Eye (tissue), 1 donor: ENCODE data around the gene THAP2.

Source experiments
- DNase-seq: peaks from one replicate; pipeline ENCODE4 v3.0.0-alpha.2; 2015

Gene THAP2

DNA sequence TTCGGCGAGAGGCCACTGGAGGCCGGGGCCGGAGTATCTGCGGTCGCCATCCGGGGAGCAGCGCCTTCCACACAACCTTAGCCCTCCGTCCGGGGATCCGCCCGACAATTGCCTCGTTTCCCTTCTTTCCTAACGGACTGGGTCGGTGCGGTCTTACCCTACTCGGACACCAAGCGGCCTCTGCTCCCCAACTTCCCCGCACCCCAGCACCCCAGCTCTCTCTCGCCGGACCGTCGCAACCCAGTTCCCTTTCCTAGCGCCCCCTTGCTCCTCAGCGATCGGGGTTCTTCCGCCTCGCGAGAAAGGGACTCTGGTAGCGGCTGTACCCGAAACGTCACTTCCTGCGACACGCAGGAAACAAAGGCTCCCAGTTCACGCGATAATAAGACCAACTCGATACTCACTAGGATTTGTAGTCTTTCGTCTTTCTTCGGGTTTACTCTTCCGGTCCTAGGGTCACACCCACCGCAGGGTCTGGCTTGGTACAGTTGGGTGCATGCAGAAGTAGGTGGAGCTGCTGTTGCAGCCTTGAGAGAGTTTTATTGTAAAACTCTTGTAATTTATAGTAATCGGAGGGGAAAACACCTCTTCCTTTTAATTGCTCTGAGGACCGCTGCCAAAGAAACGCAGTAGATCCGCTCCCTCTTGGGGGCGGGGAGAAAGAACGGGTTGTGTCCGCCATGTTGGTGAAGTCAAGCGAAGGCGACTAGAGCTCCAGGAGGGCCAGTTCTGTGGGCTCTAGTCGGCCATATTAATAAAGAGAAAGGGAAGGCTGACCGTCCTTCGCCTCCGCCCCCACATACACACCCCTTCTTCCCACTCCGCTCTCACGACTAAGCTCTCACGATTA is at the start of gene THAP2, which contains the start of gene ZFC3H1:
Gene THAP2 (plus strand): TSS at position 741 of the 850 bp plus-strand sequence. CDS start 209 bp downstream, outside the sequence.
Gene ZFC3H1 (minus strand): TSS at position 288 of the 850 bp plus-strand sequence. CDS start 238 bp downstream, at position 50.
- peak; percentile 100 for DNase-seq

DNA sequence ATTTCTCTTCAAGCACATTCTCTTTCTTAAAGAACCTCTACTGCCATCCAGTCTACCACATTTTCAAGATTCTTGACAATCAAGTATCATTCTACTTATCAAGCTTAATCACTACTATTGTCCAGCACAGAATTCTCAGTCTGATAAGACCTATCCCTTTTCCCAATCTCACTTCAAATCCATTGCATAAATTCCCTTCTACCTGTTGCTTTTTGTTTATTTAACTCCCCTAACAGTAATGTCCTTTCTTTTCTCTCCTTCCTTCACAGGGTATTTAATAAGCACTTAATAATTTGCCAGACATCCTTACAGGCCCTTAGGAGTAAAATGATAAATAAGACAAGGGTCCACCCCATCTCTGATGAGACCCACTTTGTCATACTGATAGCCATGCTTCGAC is 42.2 kb upstream of the THAP2 start:
- no peak for DNase-seq

GRCh38 chr12:71625476-71625875 is 38.6 kb upstream of the THAP2 start:
- no peak for DNase-seq

GRCh38 chr12:71626098-71626497 is 38.0 kb upstream of the THAP2 start:
- DNase-seq, result no peak

GRCh38 chr12:71626768-71627167 is 37.3 kb upstream of the THAP2 start:
- no peak for DNase-seq

DNA sequence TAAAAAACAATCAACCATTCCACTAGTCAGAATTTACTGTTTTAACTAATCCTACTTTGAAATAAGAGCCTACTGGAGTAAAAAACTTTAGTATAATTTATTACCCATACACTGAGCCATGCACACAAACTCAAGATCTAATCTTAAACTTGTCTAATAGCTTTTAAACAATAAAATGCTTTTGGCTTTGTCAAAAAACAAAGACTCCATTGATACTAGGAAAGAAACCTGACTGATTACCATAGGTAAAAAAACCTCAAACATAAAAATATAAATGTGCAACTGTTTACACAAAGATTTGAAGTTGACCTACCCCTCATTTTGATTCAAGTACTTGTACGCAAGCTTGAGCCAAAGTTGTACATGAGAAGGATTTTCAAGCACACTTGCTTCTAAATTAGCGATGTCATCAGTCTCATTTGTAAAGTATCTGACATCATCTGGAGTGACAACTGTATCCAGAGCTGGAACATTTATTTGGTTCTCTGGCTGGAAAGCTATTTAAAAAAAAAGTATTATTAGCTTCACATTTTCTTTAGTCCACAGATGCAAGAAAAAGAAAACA is 36.6 kb upstream of the THAP2 start:
- DNase-seq, result no peak

DNA sequence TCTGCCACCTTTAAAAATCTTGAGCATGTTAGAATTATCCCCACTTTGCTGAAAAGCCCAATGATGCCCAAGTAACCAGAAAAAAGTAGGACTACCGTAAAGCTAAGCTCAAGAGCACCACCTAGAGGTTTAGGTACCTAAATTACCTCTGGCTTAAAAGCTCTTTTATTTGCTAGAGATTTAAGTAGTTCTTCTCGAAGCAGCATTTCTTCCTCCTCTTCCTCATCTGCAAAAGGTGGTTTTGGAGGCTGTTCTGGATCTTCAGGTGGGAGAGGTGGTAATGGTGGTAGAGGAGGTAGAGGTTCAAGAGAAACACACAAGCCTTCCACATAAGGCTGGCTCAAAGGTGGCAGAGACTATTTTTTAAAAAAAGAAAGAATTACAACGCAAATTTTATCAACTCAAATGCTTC is 27.4 kb upstream of the THAP2 start:
- DNase-seq, result peak; percentile 86

- DNase-seq, result no peak
Observed at GRCh38 chr12:71638499-71638898, 25.6 kb upstream of the THAP2 start.

GRCh38 chr12:71639341-71639760 is 24.8 kb upstream of the THAP2 start:
- DNase-seq, result no peak

DNA sequence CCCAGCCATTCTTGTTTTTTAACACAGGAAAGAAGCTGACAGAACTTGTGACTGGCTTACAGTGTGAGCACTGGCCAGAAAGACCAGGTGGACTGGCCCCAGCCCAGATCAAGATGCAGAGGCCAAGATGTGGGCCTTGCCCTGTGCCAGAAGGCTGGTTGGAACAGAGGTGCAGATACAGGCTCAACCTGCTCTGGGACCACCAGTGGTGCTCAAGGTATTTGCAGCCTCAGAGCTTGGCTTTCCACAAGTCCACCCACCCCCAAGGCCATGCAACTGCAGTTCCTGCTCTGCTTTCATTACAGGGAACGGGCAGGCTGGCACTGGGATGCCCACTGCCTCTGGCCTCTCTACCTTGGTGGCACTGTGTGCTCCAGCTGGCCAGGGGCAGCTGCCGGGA is 23.8 kb upstream of the THAP2 start:
- DNase-seq, result no peak

DNA sequence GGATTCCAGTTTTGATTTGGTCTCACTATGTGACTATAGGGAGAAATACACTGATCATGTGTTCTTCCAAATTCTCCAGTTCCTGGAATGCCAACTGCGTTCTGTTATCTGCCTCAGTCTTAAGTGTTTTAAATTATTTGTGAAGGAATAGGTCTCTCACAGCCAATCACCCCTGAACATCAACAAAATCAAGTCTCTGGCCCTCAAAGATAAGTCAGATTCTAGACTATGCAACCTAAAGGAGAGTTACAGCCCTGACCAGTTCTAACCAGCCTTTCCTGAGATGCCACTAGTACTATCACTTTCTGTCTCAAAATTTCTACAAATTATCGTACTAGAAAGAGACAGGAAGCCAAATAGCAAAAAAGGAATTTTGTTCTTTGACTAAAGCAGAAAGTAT is 22.7 kb upstream of the THAP2 start:
- no peak for DNase-seq

DNA sequence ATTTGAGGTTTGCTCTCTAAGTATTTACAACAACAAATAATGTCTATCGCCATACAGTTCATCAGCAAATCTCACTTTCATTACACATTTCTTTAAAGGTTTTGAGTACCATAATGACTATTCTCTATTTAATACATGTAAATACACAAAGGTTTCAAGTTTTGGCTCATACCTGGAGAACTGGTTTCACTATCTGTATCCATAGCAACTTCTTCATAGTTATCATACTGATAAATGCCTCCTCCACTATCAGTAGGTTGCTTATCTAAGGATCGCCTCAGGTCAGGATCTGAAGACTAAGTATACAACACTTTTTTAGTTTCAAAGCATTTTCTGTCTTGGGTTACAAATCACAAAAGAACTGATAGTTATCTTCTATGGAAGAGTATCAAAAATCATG is 21.8 kb upstream of the THAP2 start:
- DNase-seq, result no peak

DNA sequence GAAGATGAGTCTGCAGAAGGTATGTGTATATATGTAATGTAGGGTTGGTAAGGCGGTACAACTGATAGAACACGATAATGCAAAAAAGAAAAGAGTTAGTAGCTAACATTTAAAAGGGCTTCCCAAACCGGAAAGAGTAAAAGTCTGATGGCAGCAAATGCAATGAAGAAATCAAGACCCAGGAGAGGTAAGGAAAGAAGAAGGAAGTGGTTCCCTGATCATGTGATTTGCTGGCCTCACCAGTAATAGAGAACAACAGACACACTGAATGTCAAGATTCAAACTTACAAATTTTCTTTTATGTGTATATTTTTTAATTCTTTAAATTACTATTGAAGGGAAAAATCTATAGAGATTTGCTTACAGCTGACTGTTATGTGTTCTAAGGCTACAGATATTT is 18.8 kb upstream of the THAP2 start:
- DNase-seq, result no peak

DNA sequence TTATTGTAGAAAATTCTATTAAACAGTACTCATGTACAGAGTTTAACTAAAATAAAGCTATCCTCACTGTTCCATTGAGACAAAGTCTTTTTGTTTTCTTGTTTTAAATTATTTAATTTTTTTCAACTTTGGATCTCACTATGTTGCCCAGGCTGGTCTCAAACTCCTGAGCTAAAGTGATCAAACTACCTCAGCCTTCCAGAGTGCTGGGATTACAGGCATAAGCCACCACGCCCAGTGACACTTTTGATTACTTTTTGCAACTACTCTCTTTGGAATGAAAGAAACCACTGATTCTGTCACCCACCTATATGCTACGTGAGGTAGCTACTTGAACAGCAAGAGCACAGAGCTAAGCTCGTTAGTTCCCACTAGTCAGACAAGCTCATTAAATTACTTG is 17.6 kb upstream of the THAP2 start:
- no peak for DNase-seq

DNA sequence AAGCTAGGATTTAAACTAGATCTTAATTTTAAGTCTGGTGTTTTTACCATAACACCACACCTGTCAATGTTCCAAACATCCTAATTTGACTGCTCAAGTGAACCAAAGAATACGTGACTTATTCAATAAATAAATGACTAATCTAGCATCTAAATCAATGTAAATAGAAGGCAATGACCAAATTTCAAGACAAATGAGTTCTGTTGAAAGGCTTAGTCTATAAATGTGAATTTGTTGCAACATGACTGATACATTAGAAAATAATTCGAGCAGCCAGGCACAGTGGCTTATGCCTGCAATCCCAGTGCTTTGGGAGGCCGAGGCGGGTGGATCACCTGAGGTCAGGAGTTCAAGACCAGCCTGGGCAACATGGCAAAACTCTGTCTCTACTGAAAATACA is 15.6 kb upstream of the THAP2 start:
- DNase-seq, result no peak

DNA sequence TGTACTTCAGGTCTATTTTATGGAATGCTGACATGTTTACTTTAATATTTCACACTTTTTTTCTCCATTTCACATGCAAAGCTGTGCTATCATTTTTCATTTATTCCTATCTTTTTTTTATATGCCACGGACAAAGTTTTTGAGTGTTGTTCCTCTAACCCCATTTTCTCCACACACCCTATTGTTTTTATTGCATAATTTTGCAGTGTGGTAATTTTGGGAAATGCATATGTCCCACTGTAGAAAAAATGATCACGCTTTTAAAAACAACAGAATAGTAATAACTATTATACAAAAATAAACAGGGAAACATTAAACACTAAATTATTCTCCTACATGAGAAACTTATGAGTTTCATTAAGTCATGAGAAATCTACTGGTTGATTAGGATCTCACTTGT is 14.7 kb upstream of the THAP2 start:
- no peak for DNase-seq

DNA sequence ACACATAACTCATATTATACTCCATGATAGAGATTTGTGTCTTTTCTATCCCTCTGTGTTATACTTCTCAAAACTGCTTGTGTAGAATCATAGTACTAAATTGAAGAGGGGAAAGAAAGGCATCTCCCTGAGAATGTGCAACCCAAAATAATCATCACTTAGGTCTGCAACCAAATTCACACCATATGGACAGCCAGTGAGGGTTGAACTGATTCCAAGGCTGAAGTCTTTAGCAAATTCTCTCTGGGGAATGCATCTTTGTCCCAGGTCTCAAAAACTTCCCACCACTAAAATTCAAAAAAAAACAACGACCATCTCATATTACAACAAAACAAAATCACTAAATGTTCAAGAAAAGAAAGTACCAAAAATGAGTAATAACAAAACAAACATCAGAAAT is 11.4 kb upstream of the THAP2 start:
- DNase-seq, result no peak

DNA sequence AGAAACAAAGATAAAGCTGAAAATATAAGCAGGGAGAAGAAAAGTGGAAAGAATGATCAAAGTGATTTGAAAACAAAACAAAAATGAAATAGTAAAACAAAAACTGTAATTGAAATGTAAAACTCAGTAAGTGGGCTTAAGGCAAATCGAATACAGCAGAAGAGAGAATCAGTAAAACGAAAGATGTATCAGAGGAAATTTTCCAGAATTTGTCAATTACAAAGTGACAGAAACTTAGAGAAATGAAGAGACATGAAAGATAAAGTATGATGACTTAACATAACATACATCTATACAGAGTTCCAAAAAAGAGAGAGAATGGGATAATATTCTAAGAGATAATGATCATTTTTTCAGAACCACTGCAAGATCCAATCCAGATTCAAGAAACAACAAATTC is 11.0 kb upstream of the THAP2 start:
- DNase-seq, result no peak

DNA sequence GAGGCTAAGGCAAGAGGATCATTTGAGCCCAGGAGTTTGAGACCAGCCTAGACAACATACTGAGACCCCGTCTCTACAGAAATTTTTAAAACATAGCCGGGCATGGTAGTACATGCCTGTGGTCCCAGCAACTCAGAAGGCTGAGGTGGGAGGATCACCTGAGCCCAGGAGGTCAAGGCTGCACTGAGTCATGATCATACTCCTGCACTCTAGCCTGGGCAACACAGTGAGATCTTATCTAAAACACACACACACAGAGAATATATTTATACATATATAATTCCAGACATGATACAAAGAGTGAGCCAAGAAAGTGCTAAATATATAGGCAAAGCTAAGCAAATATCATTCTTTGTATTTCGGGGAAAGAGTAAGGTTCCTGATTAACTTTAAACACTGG is 9.9 kb upstream of the THAP2 start:
- DNase-seq, result no peak

DNA sequence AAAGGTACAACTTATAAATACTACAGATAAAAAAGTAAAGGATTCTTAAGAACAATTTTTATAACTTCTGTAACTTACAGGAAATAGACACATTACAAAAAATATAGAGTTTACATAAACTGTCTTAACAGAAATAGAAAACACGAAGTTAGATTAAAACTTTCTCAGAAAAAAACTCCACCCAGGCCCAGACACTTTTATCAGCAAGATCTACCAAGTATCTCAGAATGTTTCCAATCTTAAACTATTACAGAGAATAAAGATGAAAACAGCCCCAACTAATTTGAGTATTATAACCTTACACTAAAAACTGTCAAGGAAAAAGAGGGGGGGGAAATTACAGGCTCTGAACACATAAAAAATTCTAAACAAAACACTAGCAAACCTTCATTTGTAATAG is 8.6 kb upstream of the THAP2 start:
- no peak for DNase-seq

GRCh38 chr12:71655907-71656306 is 8.2 kb upstream of the THAP2 start:
- DNase-seq, result no peak

DNA sequence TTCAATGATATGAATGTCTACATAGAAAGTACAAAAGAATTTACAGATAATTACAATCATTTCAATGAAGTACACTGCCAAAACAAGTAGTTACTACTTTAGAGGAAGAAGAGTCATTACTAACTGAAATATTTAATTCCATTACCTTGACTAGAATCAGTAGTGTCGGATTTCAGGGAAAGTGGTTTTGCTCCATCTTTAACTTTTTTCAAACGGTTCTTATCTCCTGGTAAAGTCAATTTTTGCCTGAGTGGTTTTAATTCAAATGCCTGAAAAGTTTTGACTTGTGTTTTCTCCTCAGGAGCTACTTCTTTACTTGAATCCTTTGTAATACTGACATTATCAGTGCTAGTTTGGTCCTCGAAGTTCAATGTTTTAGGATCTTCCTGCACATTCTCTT is 7.4 kb upstream of the THAP2 start:
- DNase-seq, result no peak

DNA sequence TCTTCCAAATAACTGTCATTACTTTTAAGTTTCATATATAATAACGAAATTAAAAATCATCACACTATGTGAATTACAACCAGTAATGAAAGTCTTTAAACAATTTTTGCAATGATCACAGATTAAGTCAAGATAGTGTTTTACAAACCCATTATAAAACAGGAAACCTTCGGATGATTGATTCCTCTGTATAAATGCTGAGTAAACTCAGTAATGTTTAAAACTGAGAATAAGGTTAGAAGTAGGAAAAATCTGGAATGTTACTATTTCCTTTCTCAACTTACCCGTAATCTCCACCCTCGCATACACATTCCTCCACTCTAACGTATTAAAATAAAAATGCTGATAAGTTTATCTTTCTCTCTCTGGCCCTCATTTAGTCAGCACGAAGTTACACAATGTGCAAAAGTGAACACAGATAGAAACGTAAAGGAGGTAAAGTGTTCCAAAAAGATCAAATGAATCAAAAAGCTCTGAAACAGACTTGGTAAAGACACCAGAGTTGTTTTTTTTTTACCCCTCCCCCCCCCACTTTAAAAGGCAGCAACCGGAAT is 2.0 kb upstream of the THAP2 start:
- peak; percentile 32 for DNase-seq

DNA sequence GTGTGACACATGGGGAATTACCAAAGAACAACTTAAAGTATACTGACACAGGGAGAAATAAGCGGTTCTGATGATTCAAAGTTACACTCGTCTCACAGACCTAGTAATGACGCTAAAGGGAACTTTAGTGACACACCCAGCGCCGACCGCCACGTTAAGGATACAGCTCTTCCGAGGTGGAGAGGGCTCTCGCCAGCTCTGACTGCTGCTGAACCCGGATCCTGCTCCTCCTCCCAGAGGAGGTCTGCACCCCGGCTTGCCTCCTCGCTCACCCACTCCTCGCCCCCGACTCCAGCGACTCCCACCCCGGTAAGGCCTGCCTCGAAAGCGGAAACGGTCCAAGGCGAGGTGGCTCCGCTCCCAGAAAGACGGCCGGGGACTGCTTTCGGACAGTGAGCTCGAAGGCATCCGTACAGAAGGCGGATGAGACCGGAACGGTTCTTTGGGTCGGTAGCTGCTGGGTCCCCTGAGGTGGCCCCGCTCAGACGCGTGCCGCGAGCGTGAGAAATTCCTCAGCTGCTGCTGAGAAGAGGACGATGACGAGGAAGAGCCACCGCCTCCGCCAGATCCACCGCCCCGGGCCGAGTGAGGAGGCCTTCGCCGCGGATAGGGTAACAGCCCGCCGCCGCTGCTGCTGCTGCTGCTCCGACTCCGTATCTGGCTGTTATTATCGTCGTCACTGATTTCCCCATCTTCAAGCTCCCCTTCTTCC is 1.1 kb upstream of the THAP2 start:
- DNase-seq, result peak; percentile 92
